PC-3 (cell line): Measurements from ENCODE around the gene PHC2. TPM values are rescaled to one million over a fixed set of nuclear protein-coding genes. Genes with fewer than 3 reads are reported as not detected.

Experiments
- ATAC-seq: fragments of 200-7000 bp; cut with Tn5 transposase; 2 replicates; pipeline ENCODE4 v1.9.1; 2020; ENCODE audit warnings: mild to moderate bottlenecking, moderate library complexity
- BruUV-seq: library from RNA; stranded (reverse); fragments of 400-500 nt; replicated peaks from 2 replicates; lab custom pipeline; 2021; lab: Mats Ljungman, UMichigan
- CTCF ChIA-PET: fragments of 300-600 bp; sonication (Branson Sonifier 250); formaldehyde crosslinking; loops from one replicate; lab custom pipeline; 2022; ENCODE audit warnings: antibody characterized with exemption; lab: Charles Lee
- POLR2A ChIA-PET: fragments of 300-600 bp; sonication (Branson Sonifier 250); formaldehyde crosslinking; loops from one replicate; lab custom pipeline; 2022; ENCODE audit warnings: antibody characterized with exemption; ENCODE audit not compliant: unreplicated experiment; lab: Charles Lee
- DNase-seq: peaks from one replicate; pipeline ENCODE4 v3.0.0-alpha.2; 2015
- H2AFZ ChIP-seq: fragments of 300-600 bp; sonication (generic); 2 replicates; pipeline ENCODE4 v1.6.0; 2016; ENCODE audit warnings: antibody characterized with exemption, low read length
- H3F3A ChIP-seq: fragments of 300-600 bp; sonication (generic); one replicate; pipeline ENCODE4 v1.6.0; 2017; ENCODE audit warnings: antibody characterized with exemption, low read length, control low read depth, mild to moderate bottlenecking; ENCODE audit not compliant: unreplicated experiment
- H3K27ac ChIP-seq: fragments of 300-600 bp; sonication (generic); 2 replicates; pipeline ENCODE4 v1.5.1; 2016; ENCODE audit warnings: mild to moderate bottlenecking, low read length
- H3K27me3 ChIP-seq: fragments of 300-600 bp; sonication (generic); 2 replicates; pipeline ENCODE4 v1.6.1; 2016; ENCODE audit warnings: low read length, mixed read lengths
- H3K36me3 ChIP-seq: fragments of 300-600 bp; sonication (generic); 2 replicates; pipeline ENCODE4 v1.6.1; 2016; ENCODE audit warnings: low read depth, mixed run types, low read length, mixed read lengths
- H3K4me1 ChIP-seq: fragments of 300-600 bp; sonication (generic); 2 replicates; pipeline ENCODE4 v1.5.1; 2016; ENCODE audit warnings: low read length; ENCODE audit not compliant: insufficient read depth
- H3K4me2 ChIP-seq: fragments of 300-600 bp; sonication (generic); 2 replicates; pipeline ENCODE4 v1.6.0; 2016; ENCODE audit warnings: low read length
- H3K4me3 ChIP-seq: fragments of 300-600 bp; sonication (generic); 2 replicates; pipeline ENCODE4 v1.5.1; 2016; ENCODE audit warnings: mild to moderate bottlenecking, low read length, mixed read lengths
- H3K79me2 ChIP-seq: fragments of 300-600 bp; sonication (generic); 2 replicates; pipeline ENCODE4 v1.6.1; 2017; ENCODE audit warnings: low read length, mixed read lengths
- H3K9ac ChIP-seq: fragments of 300-600 bp; sonication (generic); 2 replicates; pipeline ENCODE4 v1.6.0; 2016; ENCODE audit warnings: mild to moderate bottlenecking, low read length
- H3K9me2 ChIP-seq: fragments of 300-600 bp; sonication (generic); replicated peaks from 2 replicates; pipeline ENCODE4 v1.6.1; 2016; ENCODE audit warnings: mixed run types, low read length, mixed read lengths
- H3K9me3 ChIP-seq: fragments of 300-600 bp; sonication (generic); 2 replicates; pipeline ENCODE4 v1.6.1; 2016; ENCODE audit warnings: low read length, mixed read lengths
- H4K20me1 ChIP-seq: fragments of 300-600 bp; sonication (generic); 2 replicates; pipeline ENCODE4 v1.6.1; 2016; ENCODE audit warnings: low read length, mixed read lengths
- EZH2 ChIP-seq: fragments of 300-600 bp; sonication (generic); IDR thresholded peaks from one replicate; pipeline ENCODE4 v1.6.1; 2017; ENCODE audit warnings: antibody characterized with exemption, mild to moderate bottlenecking, low read length; ENCODE audit not compliant: unreplicated experiment
- EZH2phosphoT487 ChIP-seq: fragments of 300-600 bp; sonication (generic); IDR thresholded peaks from 2 replicates; pipeline ENCODE4 v1.6.1; 2018; ENCODE audit warnings: mild to moderate bottlenecking, antibody characterized with exemption, low read length, borderline replicate concordance
- intact Hi-C: fragments of 100-400 bp; cut with micrococcal nuclease; formaldehyde crosslinking; loops from 2 replicates; pipeline ENCODE4 v1.9.0; 2023
- total RNA-seq: library from RNA; depleted of rRNA; stranded (reverse); fragments of >200 nt; gene quantifications from 2 replicates; pipeline ENCODE4 v1.2.3, GENCODE V29; 2014
- TF ChIP-seq, protein P1 (sequence below): fragments of 300-600 bp; sonication (generic); conservative IDR thresholded peaks from 2 replicates; pipeline ENCODE4 v1.5.1; 2017; ENCODE audit warnings: antibody characterized with exemption, low read depth, mild to moderate bottlenecking, low read length

The PHC2 gene
- total RNA-seq, 1 experiment from 2014 or later: 134 TPM

GRCh38 chr1:33418811-33419210, 12.1 kb downstream of the PHC2 start:
- Histone ChIP-seq H3K9me3 (peaks cover 12% of the 10 kb centered on the region; the same call in 1 of the 2 replicates), H3K27me3 (no peaks in the 10 kb centered on the region), H3K4me2 (no peak overlapping the region), H4K20me1 (peaks cover 5% of the 10 kb centered on the region; the same call in 1 of the 2 replicates), H3K9me2 (no peaks in the 10 kb centered on the region), H3K4me1 (peaks cover 37% of the 10 kb centered on the region), H2AFZ (no peak overlapping the region), H3F3A (no peaks in the 10 kb centered on the region), H3K9ac (no peak overlapping the region), H3K79me2 (peaks cover 89% of the 10 kb centered on the region), H3K36me3 (peaks cover 41% of the 10 kb centered on the region), H3K4me3 (no peak overlapping the region), H3K27ac (no peak overlapping the region)
- no TSS peak for BruUV-seq
- POLR2A ChIA-PET: interaction anchor here (0.6 to 1.0 kb wide), 2 partner anchors 8 to 14 kb away, joined by 4 to 6 read pairs; no protein-coding TSS in a partner anchor
- TF ChIP-seq, protein P1, sequence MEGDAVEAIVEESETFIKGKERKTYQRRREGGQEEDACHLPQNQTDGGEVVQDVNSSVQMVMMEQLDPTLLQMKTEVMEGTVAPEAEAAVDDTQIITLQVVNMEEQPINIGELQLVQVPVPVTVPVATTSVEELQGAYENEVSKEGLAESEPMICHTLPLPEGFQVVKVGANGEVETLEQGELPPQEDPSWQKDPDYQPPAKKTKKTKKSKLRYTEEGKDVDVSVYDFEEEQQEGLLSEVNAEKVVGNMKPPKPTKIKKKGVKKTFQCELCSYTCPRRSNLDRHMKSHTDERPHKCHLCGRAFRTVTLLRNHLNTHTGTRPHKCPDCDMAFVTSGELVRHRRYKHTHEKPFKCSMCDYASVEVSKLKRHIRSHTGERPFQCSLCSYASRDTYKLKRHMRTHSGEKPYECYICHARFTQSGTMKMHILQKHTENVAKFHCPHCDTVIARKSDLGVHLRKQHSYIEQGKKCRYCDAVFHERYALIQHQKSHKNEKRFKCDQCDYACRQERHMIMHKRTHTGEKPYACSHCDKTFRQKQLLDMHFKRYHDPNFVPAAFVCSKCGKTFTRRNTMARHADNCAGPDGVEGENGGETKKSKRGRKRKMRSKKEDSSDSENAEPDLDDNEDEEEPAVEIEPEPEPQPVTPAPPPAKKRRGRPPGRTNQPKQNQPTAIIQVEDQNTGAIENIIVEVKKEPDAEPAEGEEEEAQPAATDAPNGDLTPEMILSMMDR: no peak
- TF ChIP-seq EZH2: no peak
- TF ChIP-seq EZH2phosphoT487: no peak
- CTCF ChIA-PET: no interaction called here
- DNase-seq (no peak), ATAC-seq (no peak)
- intact Hi-C loops: no loop called here

GRCh38 chr1:33414879-33415278, 16.0 kb downstream of the PHC2 start:
- Histone ChIP-seq H3K27ac (no peak overlapping the region), H3K36me3 (peaks cover 34% of the 10 kb centered on the region), H3K27me3 (no peaks in the 10 kb centered on the region), H3F3A (no peaks in the 10 kb centered on the region), H2AFZ (no peak overlapping the region), H3K4me2 (no peak overlapping the region), H3K79me2 (peaks cover 96% of the 10 kb centered on the region), H3K4me1 (peaks cover 11% of the 10 kb centered on the region), H3K4me3 (no peak overlapping the region), H4K20me1 (peaks cover 5% of the 10 kb centered on the region; the same call in 1 of the 2 replicates), H3K9ac (no peak overlapping the region), H3K9me2 (no peaks in the 10 kb centered on the region), H3K9me3 (peaks cover 12% of the 10 kb centered on the region; the same call in 1 of the 2 replicates)
- no peak for TF ChIP-seq EZH2
- no TSS peak for BruUV-seq
- intact Hi-C loops: no loop called here
- ChIA-PET POLR2A (no interaction called here), CTCF (no interaction called here)
- ATAC-seq: no peak
- no peak for DNase-seq

- H4K20me1 ChIP-seq: peaks cover 11% of the 10 kb centered on the region
- DNase-seq: peak; percentile 43
- CTCF ChIA-PET: no interaction called here
- H3K4me2 ChIP-seq: no peak overlapping the region
- no peaks in the 10 kb centered on the region for H3K27me3 ChIP-seq
- no peak overlapping the region for H3K4me3 ChIP-seq
- H2AFZ ChIP-seq: no peak overlapping the region
- H3K27ac ChIP-seq: peak overlapping the region; percentile 49
- no TSS peak for BruUV-seq
- peaks cover 81% of the 10 kb centered on the region for H3K79me2 ChIP-seq
- H3K9me2 ChIP-seq: no peaks in the 10 kb centered on the region
- H3K9ac ChIP-seq: no peak overlapping the region
- intact Hi-C loops: no loop called here
- no peaks in the 10 kb centered on the region for H3F3A ChIP-seq
- POLR2A ChIA-PET: interaction anchor here (0.6 kb wide), 1 partner anchor 9 kb away, joined by 4 read pairs; no protein-coding TSS in a partner anchor
- H3K4me1 ChIP-seq: peaks cover 13% of the 10 kb centered on the region
- H3K9me3 ChIP-seq: no peaks in the 10 kb centered on the region
- TF ChIP-seq, protein P1: no peak
- TF ChIP-seq EZH2phosphoT487 (no peak), EZH2 (no peak)
- ATAC-seq: peak; percentile 76
- peaks cover 15% of the 10 kb centered on the region for H3K36me3 ChIP-seq
These were observed 20.7 kb downstream of the PHC2 start for GRCh38 chr1:33410091-33410701.
